H1 (cell line): ENCODE measurements around the gene RPS17. TPM values are rescaled to one million over a fixed set of nuclear protein-coding genes. Genes with fewer than 3 reads are reported as not detected.

Experiments used
- CTCF ChIA-PET: fragments of 300-600 bp; sonication (Branson Sonifier 250); formaldehyde crosslinking; loops from one replicate; lab custom pipeline; 2021; ENCODE audit not compliant: partially characterized antibody; lab: Charles Lee
- POLR2A ChIA-PET: fragments of 300-600 bp; sonication (Branson Sonifier 250); formaldehyde crosslinking; loops from one replicate; lab custom pipeline; 2021; ENCODE audit warnings: inconsistent platforms; ENCODE audit not compliant: partially characterized antibody; lab: Charles Lee
- DNase-seq, 2 experiments: peaks; one replicate each; pipeline versions ENCODE4 v3.0.0 to v3.0.0-alpha.2; 2010 to 2022; ENCODE audit warnings: low spot score in 2 of 2, low read depth in 1 of 2, mixed read lengths in 1 of 2
- FAIRE-seq: peaks from 2 replicates; lab custom pipeline; 2011; peaks lifted over from hg19 to GRCh38; lab: Jason Lieb, UNC
- H2AFZ ChIP-seq: 2 replicates; pipeline ENCODE4 v1.8.1; 2012; ENCODE audit warnings: low read length, inconsistent platforms
- H2AK5ac ChIP-seq: 2 replicates; pipeline ENCODE4 v1.6.1; 2013; ENCODE audit warnings: low read depth, low read length
- H2BK120ac ChIP-seq: replicated peaks from 2 replicates; pipeline ENCODE3; 2013; ENCODE audit warnings: low read depth, low read length, inconsistent platforms
- H2BK12ac ChIP-seq: 2 replicates; pipeline ENCODE4 v1.6.1; 2013; ENCODE audit warnings: low read depth, low read length
- H2BK15ac ChIP-seq: 2 replicates; pipeline ENCODE4 v1.6.1; 2013; ENCODE audit warnings: low read length
- H2BK20ac ChIP-seq: 2 replicates; pipeline ENCODE4 v1.6.1; 2013; ENCODE audit warnings: low read length
- H2BK5ac ChIP-seq: 2 replicates; pipeline ENCODE4 v1.6.1; 2013; ENCODE audit warnings: low read depth, low read length
- H3K14ac ChIP-seq: 2 replicates; pipeline ENCODE4 v1.6.1; 2013; ENCODE audit warnings: inconsistent platforms; ENCODE audit not compliant: insufficient read length
- H3K18ac ChIP-seq: 2 replicates; pipeline ENCODE4 v1.6.1; 2013; ENCODE audit warnings: low read length; ENCODE audit errors: extremely low read depth
- H3K23ac ChIP-seq: 2 replicates; pipeline ENCODE4 v1.6.1; 2013; ENCODE audit warnings: inconsistent platforms; ENCODE audit not compliant: insufficient read length
- H3K23me2 ChIP-seq: 2 replicates; pipeline ENCODE4 v1.6.1; 2013; ENCODE audit warnings: low read depth, low read length
- H3K27ac ChIP-seq: 2 replicates; pipeline ENCODE4 v1.6.1; 2011; ENCODE audit warnings: low read depth, low read length, inconsistent platforms
- H3K27me3 ChIP-seq, 4 experiments: replicated peaks in 1 of 4; 1 replicate in 1 of 4; 2 replicates in 3 of 4; pipeline versions ENCODE4 v1.6.1 to v1.8.1; 2011 to 2013; ENCODE audit warnings: low read length in 3 of 4, mild to moderate bottlenecking in 3 of 4, inconsistent platforms in 2 of 4, mixed read lengths in 2 of 4, moderate library complexity in 1 of 4; ENCODE audit not compliant: control insufficient read depth in 3 of 4, insufficient read depth in 3 of 4; ENCODE audit errors: extremely low read depth in 1 of 4
- H3K36me3 ChIP-seq, 4 experiments: 2 replicates each; pipeline versions ENCODE4 v1.6.1 to v1.8.1; 2011 to 2013; ENCODE audit warnings: mild to moderate bottlenecking in 4 of 4, low read length in 3 of 4, moderate library complexity in 2 of 4, control low read depth in 1 of 4, inconsistent platforms in 1 of 4; ENCODE audit not compliant: insufficient read depth in 4 of 4, control insufficient read depth in 2 of 4
- H3K4ac ChIP-seq: replicated peaks from 2 replicates; pipeline ENCODE3; 2013; ENCODE audit warnings: low read length, low read depth, mixed read lengths, inconsistent platforms; ENCODE audit not compliant: insufficient read length
- H3K4me1 ChIP-seq, 4 experiments: replicated peaks in 1 of 4; 1 replicate in 1 of 4; 2 replicates in 3 of 4; pipeline versions ENCODE4 v1.6.1 to v1.8.1; 2011 to 2013; ENCODE audit warnings: low read length in 3 of 4, inconsistent platforms in 2 of 4, mixed read lengths in 1 of 4; ENCODE audit not compliant: insufficient read depth in 4 of 4, control insufficient read depth in 3 of 4
- H3K4me2 ChIP-seq, 2 experiments: 2 replicates each; pipeline versions ENCODE4 v1.6.1 to v1.8.1; 2011 to 2013; ENCODE audit warnings: low read depth in 2 of 2, low read length in 2 of 2, control low read depth in 1 of 2, inconsistent platforms in 1 of 2, mild to moderate bottlenecking in 1 of 2; ENCODE audit not compliant: insufficient read depth in 1 of 2
- H3K4me3 ChIP-seq, 4 experiments: fragments of 200-600, 300-600 bp in 1 of 4; sonication (generic), shearing (Covaris generic), sonication (Bioruptor Twin) in 1 of 4; 2 replicates each; pipeline versions ENCODE4 v1.5.1 to v1.8.1; 2011 to 2016; ENCODE audit warnings: low read length in 4 of 4, low read depth in 3 of 4, control low read depth in 2 of 4, inconsistent platforms in 2 of 4, mild to moderate bottlenecking in 2 of 4, mixed read lengths in 1 of 4, moderate library complexity in 1 of 4; ENCODE audit not compliant: insufficient read depth in 2 of 4; ENCODE audit errors: extremely low read depth in 1 of 4
- H3K56ac ChIP-seq: replicated peaks from 2 replicates; pipeline ENCODE3; 2013; ENCODE audit warnings: low read depth, mild to moderate bottlenecking, mixed read lengths, low read length, inconsistent platforms; ENCODE audit not compliant: insufficient read length
- H3K79me1 ChIP-seq: 2 replicates; pipeline ENCODE4 v1.6.1; 2013; ENCODE audit warnings: low read depth, low read length, control low read depth
- H3K79me2 ChIP-seq, 2 experiments: 2 replicates each; pipeline versions ENCODE4 v1.6.1 to v1.8.1; 2012 to 2013; ENCODE audit warnings: low read length in 2 of 2, mild to moderate bottlenecking in 2 of 2, inconsistent platforms in 1 of 2; ENCODE audit not compliant: insufficient read depth in 2 of 2, control insufficient read depth in 1 of 2
- H3K9ac ChIP-seq, 4 experiments: replicated peaks in 1 of 4; 1 replicate in 1 of 4; 2 replicates in 3 of 4; pipeline versions ENCODE4 v1.6.1 to v1.8.1; 2011 to 2013; ENCODE audit warnings: low read depth in 3 of 4, low read length in 3 of 4, control low read depth in 2 of 4, mild to moderate bottlenecking in 2 of 4, moderate library complexity in 2 of 4, inconsistent platforms in 1 of 4; ENCODE audit errors: extremely low read depth in 1 of 4
- H3K9me3 ChIP-seq, 2 experiments: 2 replicates each; pipeline versions ENCODE4 v1.6.1 to v1.8.1; 2012 to 2013; ENCODE audit warnings: mild to moderate bottlenecking in 2 of 2, moderate library complexity in 2 of 2, control low read depth in 1 of 2, inconsistent platforms in 1 of 2, low read depth in 1 of 2, low read length in 1 of 2, mixed read lengths in 1 of 2; ENCODE audit not compliant: insufficient read depth in 2 of 2
- H4K20me1 ChIP-seq, 2 experiments: replicated peaks in 1 of 2; 2 replicates each; pipeline versions ENCODE3 to v1.8.1; 2011 to 2013; ENCODE audit warnings: inconsistent platforms in 2 of 2, low read length in 2 of 2, mild to moderate bottlenecking in 1 of 2; ENCODE audit not compliant: insufficient read depth in 2 of 2, control insufficient read depth in 1 of 2
- H4K5ac ChIP-seq: 2 replicates; pipeline ENCODE4 v1.6.1; 2013; ENCODE audit warnings: low read length, low read depth, mixed read lengths, inconsistent platforms; ENCODE audit not compliant: insufficient read length
- H4K8ac ChIP-seq: 2 replicates; pipeline ENCODE4 v1.8.0; 2013; ENCODE audit warnings: mild to moderate bottlenecking, moderate library complexity, low read length, inconsistent platforms; ENCODE audit not compliant: insufficient read depth; ENCODE audit errors: extremely low read depth
- H4K91ac ChIP-seq: replicated peaks from 2 replicates; pipeline ENCODE3; 2013; ENCODE audit warnings: low read length, mixed read lengths, inconsistent platforms; ENCODE audit not compliant: insufficient read length
- ASH2L ChIP-seq: fragments of 200-600, 300-600 bp; sonication (generic); IDR thresholded peaks from one replicate; pipeline ENCODE4 v1.7.1; 2017; ENCODE audit warnings: low read length
- HDAC6 ChIP-seq: IDR thresholded peaks from one replicate; pipeline ENCODE4 v1.7.1; 2012; ENCODE audit warnings: low read depth, mild to moderate bottlenecking, inconsistent platforms, low read length, moderate library complexity
- PHF8 ChIP-seq: fragments of 200-600 bp; sonication (generic); conservative IDR thresholded peaks from 2 replicates; pipeline ENCODE4 v1.7.1; 2012; ENCODE audit warnings: low read depth, mild to moderate bottlenecking, inconsistent platforms, low read length, moderate library complexity
- POLR2A ChIP-seq, 2 experiments: IDR thresholded peaks; 1 replicate in 1 of 2; 2 replicates in 1 of 2; pipeline ENCODE4 v1.6.1; 2011; ENCODE audit warnings: low read depth in 2 of 2, low read length in 2 of 2, mild to moderate bottlenecking in 2 of 2; ENCODE audit errors: control extremely low read depth in 1 of 2
- TBP ChIP-seq: IDR thresholded peaks from 2 replicates; pipeline ENCODE4 v1.6.1; 2011; ENCODE audit warnings: low read depth, low read length, improper control_type of control experiment
- WGBS, 2 experiments: shearing (Covaris generic) in 1 of 2; methylation state at CpG; one replicate each; pipeline versions ENCODE4 v1.1.6 to v1.1.7; 2013 to 2015; ENCODE audit warnings: low lambda C conversion rate in 2 of 2, mixed read lengths in 2 of 2, inconsistent platforms in 1 of 2, low coverage in 1 of 2, missing lambda C conversion rate in 1 of 2; ENCODE audit not compliant: insufficient replicate concordance in 2 of 2, insufficient coverage in 1 of 2, insufficient read length in 1 of 2; ENCODE audit errors: extremely low coverage in 1 of 2, missing lambda C conversion rate in 1 of 2; 5-methylcytosine and 5-hydroxymethylcytosine counted together
- polyA plus RNA-seq, 7 experiments: library from polyadenylated mRNA; depleted of rRNA in 3 of 7; stranded (reverse) in 5 of 7; unstranded in 2 of 7; fragments of >200 nt in 5 of 7; fragments of 200-250 nt in 2 of 7; gene quantifications; 1 replicate in 5 of 7; 2 replicates in 1 of 7; 4 replicates in 1 of 7; pipeline versions ENCODE4 v1.2.1 to v1.2.3, GENCODE V29; 2011 to 2013; ENCODE audit warnings: missing spikeins in 2 of 7, mixed read lengths in 2 of 7
- total RNA-seq: library from RNA; stranded (reverse); fragmentation: NEBNext Ultra II Directional; extraction: Animal tissue kit (Norgen Biotek cat#: 25700); gene quantifications from 2 replicates; pipeline ENCODE4 v1.2.1, GENCODE V29; 2021
- TF ChIP-seq, protein P1 (sequence below): IDR thresholded peaks from 2 replicates; pipeline ENCODE4 v1.6.1; 2011; ENCODE audit warnings: low read depth, mild to moderate bottlenecking, low read length; ENCODE audit not compliant: insufficient read depth
- TF ChIP-seq, protein P2 (sequence below): IDR thresholded peaks from 2 replicates; pipeline ENCODE4 v1.6.1; 2011; ENCODE audit warnings: low read length, improper control_type of control experiment

The RPS17 gene
- total and polyA plus RNA-seq, 2 of the 8 experiments (the other 6 are each of a cell fraction or from before 2014, with no cell fraction given): 2,416 to 5,590 TPM

DNA sequence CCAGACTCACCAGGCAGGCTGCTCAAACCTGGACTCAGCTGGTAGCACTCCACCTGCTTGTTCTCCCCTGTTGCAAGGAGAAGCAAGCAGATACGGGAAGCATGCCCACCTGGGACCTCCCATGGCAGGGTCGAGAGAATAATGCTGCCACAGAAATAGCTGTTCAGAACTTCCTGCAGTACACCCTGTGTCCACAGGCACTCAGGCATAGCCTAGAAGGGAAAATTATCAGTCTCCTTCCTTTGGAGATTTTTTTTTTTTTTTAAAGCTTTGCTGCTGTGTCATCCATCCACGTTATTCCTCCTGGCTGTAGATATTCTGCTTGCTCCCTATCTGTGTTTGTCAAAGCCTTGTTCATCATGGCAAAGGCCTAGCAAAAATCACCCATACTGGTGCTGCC, 32.7 kb upstream of the RPS17 start:
- ChIA-PET POLR2A (interaction anchor here (1.1 to 6.9 kb wide), 5 partner anchors 11 to 35 kb away, joined by 3 to 79 read pairs (median 5); partner anchors contain the start of gene RPS17), CTCF (interaction anchor here (1.3 to 2.7 kb wide), 4 partner anchors 12 to 427 kb away, joined by 3 to 14 read pairs (median 4); no protein-coding TSS in a partner anchor)
- H3K27ac ChIP-seq: no peak overlapping the region

More for the DNA sequence above, 32.7 kb upstream of the RPS17 start:
- peaks cover 9 to 16% (median 11%) of the 10 kb centered on the region in 4 experiments for H3K4me1 ChIP-seq
- H2BK120ac ChIP-seq: no peak overlapping the region
- H3K9me3 ChIP-seq: no peaks in the 10 kb centered on the region
- H4K8ac ChIP-seq: no peak overlapping the region
- H2AK5ac ChIP-seq: no peak overlapping the region
- H3K14ac ChIP-seq: no peak overlapping the region
- TF ChIP-seq, protein P1, sequence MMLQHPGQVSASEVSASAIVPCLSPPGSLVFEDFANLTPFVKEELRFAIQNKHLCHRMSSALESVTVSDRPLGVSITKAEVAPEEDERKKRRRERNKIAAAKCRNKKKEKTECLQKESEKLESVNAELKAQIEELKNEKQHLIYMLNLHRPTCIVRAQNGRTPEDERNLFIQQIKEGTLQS: no peak
- TF ChIP-seq POLR2A (IDR thresholded peaks at IDR 0.05; ENCODE audit: control extremely low read depth in 1 of 2, low read depth in 2 of 2, low read length in 2 of 2) (no peak), PHF8 (no peak), TBP (no peak), ASH2L (no peak), HDAC6 (no peak)
- TF ChIP-seq, protein P2, sequence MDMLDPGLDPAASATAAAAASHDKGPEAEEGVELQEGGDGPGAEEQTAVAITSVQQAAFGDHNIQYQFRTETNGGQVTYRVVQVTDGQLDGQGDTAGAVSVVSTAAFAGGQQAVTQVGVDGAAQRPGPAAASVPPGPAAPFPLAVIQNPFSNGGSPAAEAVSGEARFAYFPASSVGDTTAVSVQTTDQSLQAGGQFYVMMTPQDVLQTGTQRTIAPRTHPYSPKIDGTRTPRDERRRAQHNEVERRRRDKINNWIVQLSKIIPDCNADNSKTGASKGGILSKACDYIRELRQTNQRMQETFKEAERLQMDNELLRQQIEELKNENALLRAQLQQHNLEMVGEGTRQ: no peak
- no peaks in the 10 kb centered on the region; a peak in 2 of 7 replicates for H3K27me3 ChIP-seq
- H4K91ac ChIP-seq: no peak overlapping the region
- H2BK20ac ChIP-seq: no peak overlapping the region
- H4K5ac ChIP-seq: no peak overlapping the region
- H3K56ac ChIP-seq: no peak overlapping the region
- H2BK15ac ChIP-seq: 0 out of 2 replicates have a peak overlapping the region, but pooled peaks have one; percentile 46
- no peak overlapping the region for H3K4me3 ChIP-seq
- no peaks in the 10 kb centered on the region for H3K36me3 ChIP-seq
- DNase-seq: no peak
- no peak overlapping the region for H2BK5ac ChIP-seq
- H3K9ac ChIP-seq: no peak overlapping the region
- FAIRE-seq: no peak
- H3K79me1 ChIP-seq: no peaks in the 10 kb centered on the region
- no peak overlapping the region for H3K4ac ChIP-seq
- H3K79me2 ChIP-seq: no peaks in the 10 kb centered on the region
- H3K4me2 ChIP-seq: no peak overlapping the region
- H3K23ac ChIP-seq: no peak overlapping the region
- H4K20me1 ChIP-seq: no peaks in the 10 kb centered on the region
- 0 out of 2 replicates have a peak overlapping the region, but pooled peaks have one; percentile 93 for H2BK12ac ChIP-seq
- H2AFZ ChIP-seq: peak overlapping the region; percentile 99; the same call in 1 of the 2 replicates
- H3K18ac ChIP-seq: no peak overlapping the region
- WGBS, 2 experiments: 90% methylated on average over 3 of the region's 3 CpGs; no CpG with 5 or more reads in 1 of the 2 experiments
- H3K23me2 ChIP-seq: peaks cover 4% of the 10 kb centered on the region
